GM21825 (cell line): ENCODE results near the gene MPRIP.

Source experiments
- ATAC-seq: cut with Tn5 transposase; IDR thresholded peaks from one replicate; pipeline ENCODE4 v1.9.1; 2021; ENCODE audit warnings: mild to moderate bottlenecking, moderate library complexity; ENCODE audit not compliant: unreplicated experiment

MPRIP gene

DNA sequence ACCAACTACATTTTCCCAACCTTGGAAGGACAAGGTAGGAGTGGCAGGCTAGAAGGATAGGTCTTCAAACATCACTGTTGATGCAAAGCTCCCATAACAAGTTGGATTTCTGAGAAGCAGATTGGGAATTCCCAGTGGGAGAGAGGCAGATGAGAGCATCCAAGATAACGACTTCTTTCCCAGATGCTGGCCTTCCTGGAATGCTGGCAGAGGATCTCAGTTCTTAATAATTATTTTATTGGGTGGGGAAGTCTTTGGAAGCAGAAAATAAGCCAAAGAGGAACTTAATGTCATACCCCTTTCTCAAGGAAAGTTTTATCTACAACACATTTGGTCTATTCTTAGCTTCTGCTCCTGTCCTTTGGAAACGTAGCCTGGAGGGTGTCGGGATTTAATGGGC, 64.5 kb downstream of the MPRIP start:
- ATAC-seq: no peak

DNA sequence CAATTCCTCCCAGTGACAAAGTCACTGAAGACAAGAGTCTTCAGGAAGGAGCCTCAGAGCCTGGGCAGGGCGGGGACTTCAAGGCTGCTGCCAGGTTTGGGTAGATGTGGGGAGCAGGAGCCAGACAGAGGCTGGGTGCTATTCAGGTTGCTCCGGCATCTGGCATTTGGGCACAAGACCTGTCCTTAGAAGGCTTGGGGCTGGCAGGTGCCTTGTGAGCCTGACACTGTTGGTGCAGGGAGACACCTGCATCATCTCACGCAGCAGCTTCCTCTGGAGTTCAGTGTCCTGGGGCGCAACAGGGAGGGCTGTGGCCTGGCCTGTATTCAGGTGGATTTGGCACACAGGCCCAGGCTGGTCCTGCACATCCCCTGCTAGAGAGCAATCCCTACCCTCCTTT, 65.0 kb downstream of the MPRIP start:
- no peak for ATAC-seq

DNA sequence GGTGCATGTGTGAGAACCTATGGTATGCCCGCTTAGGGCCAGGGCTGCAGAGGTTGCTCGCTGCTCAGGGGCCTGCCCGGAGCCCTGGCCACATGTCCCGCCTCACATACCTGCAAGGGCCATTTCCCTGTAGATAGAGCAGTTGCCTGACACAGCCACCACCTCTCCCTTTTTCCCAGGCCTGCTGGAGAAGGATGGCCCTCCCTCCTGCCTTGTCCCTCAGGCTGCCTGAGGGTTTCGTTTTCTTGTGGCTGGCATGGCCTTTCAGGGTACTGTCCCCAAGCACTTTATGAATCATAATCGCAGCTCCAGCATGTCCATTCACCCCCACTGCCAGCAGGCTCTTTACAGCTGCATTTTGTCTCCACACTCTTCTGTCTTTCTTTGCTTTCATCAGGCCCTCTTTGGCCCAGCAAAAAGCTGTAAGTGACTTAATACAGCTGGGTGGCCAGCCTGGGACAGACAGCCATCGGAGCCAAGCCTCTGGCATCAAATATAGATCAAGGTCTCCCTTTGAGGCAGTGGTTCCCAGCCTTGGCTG, 65.7 kb downstream of the MPRIP start:
- no peak for ATAC-seq

DNA sequence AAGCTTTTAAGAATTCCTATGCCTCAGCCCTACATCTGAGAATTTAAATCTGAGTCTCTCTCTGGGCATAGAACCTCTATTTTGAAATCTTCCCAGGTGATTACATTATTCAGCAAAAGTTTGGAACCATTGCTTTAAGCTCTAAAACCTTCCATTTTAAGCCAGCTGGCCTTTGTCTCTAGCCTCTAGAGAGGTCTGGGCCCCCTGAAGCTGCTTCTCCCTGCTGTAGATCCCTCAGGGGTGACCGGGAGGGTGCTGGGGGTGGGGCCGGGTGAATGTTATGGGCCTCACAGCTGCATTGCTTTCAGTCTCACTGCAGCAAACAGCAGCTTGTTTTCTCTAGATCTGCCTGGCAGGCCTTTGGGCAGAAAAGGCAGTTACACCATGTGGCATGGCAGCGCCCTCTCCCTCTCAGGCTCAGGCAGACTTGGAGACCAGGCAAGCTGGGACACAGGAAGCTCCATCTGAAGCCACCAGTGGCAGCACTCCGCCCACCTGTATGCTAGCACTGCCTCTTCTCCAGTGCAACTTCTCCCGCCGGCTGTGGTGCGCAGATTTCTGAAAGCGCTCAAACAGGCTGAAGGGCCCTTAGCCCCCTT, 66.3 kb downstream of the MPRIP start:
- no peak for ATAC-seq

DNA sequence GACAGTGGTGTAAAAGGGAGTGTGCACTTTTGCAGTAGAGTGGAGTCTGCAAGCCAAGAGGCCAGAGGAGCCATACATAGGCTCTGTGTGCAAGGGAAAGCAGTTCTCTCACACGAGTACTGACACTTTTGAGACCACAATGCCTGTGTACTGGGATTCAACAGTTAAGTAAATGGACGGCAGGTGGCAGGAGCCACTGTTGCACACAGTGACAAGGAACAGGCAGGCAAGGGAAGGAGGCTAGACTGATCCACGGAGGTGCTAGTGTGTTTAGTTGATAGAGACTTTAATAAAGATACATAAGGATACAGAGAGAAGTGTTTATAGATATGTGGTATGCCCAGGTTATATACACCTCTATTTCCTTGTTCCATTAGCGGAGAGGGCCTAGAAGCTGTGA, 67.0 kb downstream of the MPRIP start:
- ATAC-seq: no peak

DNA sequence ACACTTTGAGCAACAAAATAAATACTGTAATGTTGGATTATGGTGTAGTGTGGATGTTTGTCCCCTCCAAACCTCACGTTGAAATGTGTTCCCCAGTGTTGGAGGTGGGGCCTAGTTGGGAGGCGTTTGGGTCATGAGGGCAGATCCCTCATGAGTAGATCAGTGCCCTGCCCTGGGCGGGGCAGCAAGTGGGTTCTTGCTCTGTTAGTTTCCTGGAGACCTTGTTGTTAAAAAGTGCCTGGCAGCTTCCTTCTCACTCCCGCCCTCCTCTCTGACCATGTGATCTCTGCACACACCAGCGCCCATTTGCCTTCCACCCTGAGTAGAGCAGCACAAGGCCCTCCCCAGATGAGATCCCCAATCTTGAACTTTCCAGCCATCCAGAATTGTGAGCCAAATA, 67.7 kb downstream of the MPRIP start:
- ATAC-seq: no peak

DNA sequence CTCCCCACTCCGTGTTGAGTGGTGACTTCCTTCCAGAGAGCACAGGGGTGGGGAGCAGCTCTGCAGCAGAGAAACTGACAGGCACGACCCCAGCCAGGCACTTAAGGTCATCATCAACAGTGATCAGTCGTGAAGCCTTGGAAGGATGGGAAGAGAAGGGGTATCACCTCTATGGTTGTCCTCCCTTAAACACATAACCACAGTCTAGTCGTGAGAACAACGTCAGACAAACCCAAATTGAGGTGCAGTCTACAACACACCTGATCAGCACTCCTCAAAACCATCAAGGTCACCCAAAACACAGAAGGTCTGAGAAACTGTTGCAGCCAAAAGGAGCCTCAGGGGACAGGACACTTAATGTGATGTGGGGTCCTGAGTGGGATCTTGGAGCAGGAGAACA, 68.3 kb downstream of the MPRIP start:
- ATAC-seq: no peak

DNA sequence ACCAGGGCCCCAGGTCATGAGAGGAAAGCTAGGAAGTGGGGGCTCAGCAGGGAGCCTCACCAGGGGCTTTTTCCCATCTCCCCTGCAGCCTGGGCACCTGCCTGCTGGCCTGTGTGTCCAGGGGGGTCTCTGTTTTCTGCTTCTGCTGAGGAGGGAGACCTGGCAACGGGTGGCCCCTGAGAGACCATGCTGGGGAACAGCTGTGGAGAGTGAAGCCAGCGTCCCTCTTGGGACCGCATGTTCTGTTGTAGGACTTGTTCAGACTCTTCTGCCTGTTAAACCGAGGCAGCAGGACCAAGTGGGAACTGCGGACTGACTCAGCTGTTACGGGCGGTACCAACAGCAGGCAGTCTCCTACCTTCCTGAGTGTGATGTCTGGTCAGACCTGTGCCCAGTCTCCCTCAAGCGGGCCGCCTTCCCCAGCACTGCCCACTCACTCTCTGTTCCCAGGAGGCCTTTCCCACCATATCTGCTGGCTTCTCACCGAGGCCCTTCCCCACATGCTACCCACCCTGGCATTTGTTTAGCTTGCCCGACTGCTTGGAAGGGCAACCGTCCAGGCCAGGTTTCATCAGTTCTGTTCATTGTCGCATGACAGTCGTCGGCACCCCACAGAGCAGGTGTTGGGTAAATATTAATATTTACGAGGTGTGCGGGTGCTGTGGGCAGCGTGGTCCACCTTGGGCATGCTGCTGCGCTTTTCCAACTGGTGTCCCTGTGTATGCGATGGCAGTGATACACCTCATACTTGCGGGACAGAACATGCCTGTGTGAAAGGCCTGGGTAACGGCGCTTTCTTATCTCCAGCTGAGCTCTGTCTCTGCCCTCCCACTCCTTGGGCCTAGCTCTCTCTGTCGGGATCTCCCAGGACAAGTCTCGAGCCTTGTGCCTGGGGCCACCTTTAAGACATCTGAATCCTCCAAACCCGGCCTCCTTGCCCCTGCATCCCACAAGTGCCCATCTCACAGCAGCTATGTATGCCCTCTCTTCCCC, 69.4 kb downstream of the MPRIP start:
- ATAC-seq: no peak

DNA sequence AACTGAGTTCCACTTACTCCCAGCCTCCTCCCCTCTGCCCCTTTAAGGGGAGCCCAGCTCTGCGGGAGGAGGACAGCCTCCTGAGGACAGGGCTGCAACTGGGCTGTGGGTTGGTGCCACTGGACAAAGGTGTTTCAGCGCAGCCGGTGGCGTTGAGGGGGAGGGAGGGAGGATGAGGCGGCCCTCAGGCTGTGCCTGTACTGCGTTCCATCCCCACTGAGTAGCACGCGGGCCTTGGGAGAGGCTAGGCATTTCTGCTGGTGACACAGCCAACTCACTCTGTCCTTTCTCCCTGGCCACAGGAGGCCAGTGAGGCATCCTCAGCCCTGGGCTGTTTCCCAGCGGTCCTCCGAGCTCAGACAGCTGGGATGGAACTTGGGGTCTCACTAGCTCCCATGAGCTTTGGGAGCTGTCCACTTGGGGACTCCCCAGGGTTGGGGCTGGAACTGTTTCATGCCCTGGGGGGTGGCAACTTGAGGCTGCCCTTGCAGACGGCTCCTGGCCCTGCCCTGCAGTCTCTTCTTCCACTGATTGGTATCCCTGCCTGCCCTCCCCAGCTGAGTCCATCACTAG, 70.5 kb downstream of the MPRIP start:
- no peak for ATAC-seq

DNA sequence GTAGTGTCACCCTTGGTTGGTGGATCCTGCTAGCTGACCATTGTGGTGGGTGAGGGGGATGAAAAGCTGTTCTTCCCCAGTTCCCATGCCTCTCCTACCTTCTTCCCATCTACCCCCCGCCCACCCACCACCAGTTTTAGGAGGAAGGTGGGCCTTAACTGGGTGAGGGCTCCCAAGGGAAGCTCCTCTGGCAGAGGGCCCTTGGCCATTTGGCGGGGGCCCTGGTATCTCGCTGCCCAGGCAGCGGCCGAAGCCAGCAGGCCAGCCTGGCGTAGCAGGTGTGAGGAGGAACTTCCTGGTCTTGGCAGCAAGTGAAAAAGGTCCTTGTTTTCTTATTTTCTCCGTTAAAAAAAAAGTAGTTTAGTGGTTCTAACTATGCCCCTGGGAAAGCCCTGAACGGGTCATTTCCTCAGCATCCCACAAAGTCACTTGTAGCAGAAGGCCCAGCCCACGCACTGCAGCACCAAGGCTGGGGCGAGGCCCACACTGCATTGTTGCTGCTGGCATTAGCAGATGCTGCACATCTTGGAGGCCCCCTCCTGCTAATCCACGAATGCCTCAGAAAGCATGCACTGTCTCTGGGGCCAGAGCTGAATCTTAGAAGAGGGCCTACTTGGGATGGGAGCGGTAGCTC, 72.5 kb downstream of the MPRIP start:
- no peak for ATAC-seq

DNA sequence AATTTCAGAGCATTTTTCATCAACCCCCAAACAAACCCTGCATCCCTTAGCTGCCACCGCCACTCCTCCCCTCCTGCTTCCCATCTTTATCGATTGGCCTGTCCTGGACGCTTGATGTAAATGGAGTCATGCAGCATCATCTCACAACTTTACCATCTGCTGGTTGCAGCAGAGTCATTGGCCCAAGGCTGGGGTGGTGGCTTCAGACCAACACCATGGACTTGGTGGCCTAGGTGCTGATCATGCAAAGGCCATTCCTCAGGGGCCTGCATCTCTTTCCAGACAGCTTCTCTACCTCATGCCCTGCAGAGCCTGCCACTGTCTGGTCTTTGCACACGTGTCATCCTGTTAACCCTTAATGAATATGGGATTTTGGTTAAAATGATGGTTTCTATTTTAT, 73.4 kb downstream of the MPRIP start:
- no peak for ATAC-seq

DNA sequence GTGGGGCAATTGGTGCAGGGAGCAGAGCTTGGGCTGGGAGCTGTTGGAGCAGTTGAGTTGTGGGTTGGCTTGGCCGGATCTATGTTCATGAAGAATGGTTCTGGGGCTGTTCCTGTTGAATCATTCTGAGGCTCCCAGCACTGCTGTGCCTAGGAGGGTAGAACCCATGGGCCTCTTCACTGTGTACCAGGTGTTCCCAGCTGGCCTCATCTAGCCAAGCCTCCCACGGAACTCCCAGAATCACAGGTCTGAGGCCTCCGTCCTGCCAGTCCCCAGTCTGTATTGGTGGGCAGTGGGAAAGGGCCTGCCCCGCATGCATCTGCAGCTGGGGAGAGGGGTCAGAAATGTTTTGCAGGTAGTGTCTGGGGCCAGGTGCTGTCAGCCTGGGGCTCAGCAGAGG, 74.1 kb downstream of the MPRIP start:
- no peak for ATAC-seq

DNA sequence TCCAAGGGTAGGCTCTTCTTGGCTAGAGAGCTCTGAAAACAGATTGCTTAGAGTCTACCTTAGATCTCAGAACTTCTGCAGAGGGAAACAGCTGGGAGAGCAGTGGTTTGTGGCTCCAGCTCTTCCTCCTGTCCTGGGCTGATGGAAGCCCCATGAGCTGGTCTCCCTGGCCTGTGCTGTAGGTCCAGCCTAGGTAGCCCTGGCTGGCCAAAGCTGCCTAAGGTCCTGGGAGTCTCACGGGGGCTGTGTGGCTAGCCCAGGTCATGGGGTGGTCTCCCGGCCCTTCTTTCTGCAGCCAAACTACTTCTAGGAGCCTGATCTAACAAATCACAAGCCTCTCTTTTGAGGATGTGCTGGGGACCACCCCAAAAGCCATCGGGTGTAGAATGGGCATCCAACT, 75.7 kb downstream of the MPRIP start:
- ATAC-seq: no peak

DNA sequence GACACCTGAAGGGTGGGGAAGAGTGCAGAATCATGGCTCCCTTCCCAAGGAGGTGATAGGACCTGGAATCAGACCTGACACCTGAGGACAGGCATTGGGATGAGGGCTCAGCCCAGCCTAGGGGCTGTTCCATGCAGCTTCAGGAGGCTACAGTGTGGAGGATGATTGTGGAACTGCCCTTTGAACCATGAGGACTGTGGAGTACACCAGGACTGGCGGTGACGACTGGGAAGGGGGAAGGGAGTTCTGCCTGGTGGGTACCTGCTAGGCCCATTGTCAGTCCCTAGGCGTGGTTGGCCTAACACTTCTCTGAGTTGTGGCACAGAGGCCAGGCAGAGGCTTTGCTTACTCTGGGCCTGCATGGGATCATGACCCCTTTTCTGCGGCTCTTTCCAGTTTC, 76.1 kb downstream of the MPRIP start:
- ATAC-seq: no peak

DNA sequence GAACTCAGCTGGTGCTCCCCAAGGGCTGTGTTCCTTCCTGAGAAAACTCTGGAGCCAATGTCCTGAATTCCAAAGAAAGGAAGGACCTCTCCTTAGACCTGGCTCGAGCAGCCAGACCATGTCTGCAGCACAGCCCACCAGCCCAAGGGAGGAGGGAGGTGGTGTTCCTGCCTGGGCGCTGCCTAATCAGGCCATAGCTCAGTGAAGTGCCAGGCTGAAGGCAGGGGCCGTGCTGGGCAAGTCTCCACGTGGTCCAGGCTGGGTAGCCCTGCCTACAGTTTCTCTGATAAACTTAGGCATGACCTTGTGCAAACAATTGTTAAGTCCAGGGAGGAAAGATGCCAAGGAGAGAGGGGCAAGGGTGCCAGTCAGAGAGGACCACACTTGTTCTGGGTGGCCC, 76.8 kb downstream of the MPRIP start:
- no peak for ATAC-seq

DNA sequence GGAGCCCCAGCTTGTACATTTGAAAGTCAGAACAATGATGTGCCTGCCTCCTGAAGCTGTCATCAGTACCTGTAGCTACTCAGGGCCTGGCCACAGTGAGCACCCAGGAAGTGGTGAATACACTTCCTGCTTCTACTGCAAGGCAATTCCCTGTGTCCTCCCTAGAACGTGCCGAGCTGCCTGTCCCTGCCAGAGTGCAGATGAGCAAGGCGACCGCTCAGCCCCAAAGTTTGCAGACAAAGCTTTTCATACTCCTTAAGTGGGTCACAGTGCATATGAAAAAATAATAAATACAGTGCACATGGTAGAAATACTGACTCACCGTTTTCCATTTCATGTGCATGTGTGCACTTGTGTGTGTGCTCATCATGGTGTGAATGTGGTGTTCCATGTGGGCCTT, 77.3 kb downstream of the MPRIP start:
- no peak for ATAC-seq

DNA sequence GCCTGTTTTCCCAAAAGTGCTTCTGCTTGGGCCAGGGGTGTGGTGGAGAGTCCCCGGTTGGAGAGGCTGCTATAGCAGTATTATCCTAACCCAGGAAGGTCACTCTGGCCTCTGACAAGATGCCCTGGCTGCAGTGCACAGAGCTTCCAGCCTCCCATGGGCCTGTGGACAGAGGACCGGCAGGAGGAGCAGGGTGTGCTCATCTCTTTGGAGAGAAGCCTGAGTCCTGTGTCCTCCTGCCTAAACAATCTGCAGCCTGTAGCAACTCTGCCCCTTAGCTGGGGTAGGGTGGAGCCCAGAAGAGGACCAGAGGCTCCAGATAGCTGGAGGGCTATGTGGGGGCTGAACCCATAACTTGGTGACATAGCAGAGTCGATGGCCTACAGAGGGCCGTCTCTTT, 78.0 kb downstream of the MPRIP start:
- no peak for ATAC-seq

DNA sequence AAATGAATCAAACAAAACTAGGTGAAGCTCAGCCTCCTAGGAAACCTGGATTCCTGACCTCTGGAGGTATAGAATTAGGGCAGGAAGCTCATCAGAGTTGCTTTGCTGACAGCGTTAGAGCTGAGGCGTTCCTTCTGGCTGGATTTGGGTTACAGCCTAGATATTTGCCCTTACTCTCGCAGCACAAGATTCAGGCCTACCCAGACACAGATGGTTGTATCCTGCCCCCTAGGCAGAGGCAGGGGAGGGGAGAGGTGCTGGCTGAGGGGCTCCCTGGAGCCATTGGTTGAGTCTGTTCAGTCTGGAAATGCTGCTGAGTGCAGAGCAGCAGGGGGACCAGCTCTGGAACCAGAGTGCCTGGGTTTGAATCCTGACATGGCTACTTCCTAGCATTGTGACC, 78.4 kb downstream of the MPRIP start:
- ATAC-seq: no peak

DNA sequence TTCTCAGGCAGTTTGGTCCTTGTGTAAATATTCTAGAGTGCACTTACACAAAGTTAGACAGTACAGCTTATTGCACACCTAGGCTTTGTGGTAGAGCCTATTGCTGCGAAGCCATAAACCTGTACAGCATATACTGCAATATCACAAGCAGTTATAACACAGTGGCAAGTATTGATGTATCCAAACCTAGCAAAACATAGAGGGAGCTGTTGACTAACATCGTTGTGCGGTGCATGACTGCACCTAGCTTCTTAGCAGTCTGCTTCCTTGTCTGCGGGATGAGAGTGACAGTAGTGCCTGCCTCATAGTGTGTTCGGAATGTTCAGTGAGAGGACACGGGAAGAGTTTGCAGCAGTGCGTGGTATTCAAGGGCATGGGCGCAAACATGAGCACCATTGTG, 78.9 kb downstream of the MPRIP start:
- no peak for ATAC-seq

DNA sequence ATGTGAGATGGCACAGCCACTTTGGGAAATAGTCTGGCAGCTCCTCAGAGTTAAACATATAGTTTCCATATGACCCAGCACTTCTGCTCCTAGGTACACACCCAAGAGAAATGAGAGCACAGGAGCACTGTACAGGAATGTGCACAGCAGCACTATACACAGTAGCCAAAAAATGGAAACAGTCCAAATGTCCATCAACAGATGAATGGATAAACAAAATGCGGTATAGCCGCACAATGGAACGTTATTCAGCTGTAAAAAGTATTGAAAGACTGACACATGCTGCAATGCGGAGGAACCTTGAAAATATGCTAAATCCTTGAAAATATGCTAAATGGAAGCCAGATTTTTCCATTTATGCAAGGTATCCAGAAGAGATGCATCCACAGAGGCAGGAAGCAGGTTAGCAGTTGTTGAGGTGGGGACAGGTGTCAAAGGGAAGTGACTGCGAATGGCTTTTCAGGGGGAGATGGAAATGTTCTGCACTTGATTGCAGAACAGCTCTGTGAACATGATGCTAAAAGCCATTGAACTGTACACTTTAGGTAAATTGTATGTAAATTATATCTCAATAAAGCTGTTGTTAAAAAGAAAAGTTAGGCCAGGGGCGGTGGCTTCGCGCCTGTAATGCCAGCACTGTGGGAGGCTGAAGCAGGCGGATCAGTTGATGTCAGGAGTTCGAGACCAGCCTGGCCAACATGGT, 80.7 kb downstream of the MPRIP start:
- ATAC-seq: no peak

DNA sequence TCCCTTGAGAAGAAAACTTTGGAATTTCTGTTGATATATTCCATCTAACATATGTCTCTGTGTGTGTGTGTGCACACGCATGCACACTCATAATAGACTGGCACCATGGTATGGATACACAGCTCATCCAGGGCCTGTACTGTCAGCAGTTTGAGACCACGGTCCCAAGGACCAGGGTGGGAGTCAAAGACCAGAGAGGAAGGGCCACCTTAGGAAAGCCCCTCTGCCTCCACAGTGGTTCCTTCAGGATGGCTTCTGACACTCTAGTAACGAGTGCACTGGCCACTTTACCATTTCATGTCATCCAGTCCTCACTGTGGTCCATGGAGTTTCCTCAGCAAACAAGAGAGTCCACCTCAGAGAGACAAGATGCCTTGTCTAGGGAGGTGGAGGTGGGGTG, 82.1 kb downstream of the MPRIP start:
- ATAC-seq: no peak
